Heart left ventricle (tissue), 13 donors: ENCODE measurements around the gene CLRN1.

Source experiments
- CTCF ChIP-seq, 12 donors: fragments of 200-600 bp; sonication (generic) in 4 of 12; IDR thresholded peaks; one replicate each; pipeline versions ENCODE4 v1.5.0 to v1.8.0; 2018 to 2022; ENCODE audit warnings: antibody characterized with exemption in 12 of 12, mild to moderate bottlenecking in 5 of 12
- POLR2A ChIP-seq, 2 donors: fragments of 450-650 bp; IDR thresholded peaks; one replicate each; pipeline ENCODE4 v1.6.1; 2017; ENCODE audit warnings: antibody characterized with exemption in 2 of 2, mild to moderate bottlenecking in 2 of 2, moderate library complexity in 2 of 2
- donor health status: ischemic (EF 13 %, LVEDD 7.1; RV severe dilation, severe dysfunction).
- donor health status: DM: no; HTN: yes; CAD: no.
- donor health status: DM: no; HTN: no; CAD: no.
- donor health status: ischemic (EF 25% LVEDD 6.9; RV normal size, moderate dysfunction).
- donor health status: ischemic (EF 25% LVEDD 5.7; RV mildly dilated, moderate dysfunction).
- donor health status: ischemic (EF 35%, LVEDD 5.7; RV mildly dilated, moderate dysfunction).
- donor health status: nonischemic (EF 11% LVEDD 7.7; RV severe dilation, severe dysfunction).
- donor health status: DM: yes; HTN: yes; CAD: no.
- donor health status: PGD.
- donor health status: ischemic (EF 29% LVEDD 5.4; RV normal size, mild dysfunction).
- donor health status: nonischemic (EF 23%, LVEDD 6.1; RV moderate dilation, normal function).

GRCh38 chr3:150905339-150905738 is 67.2 kb downstream of the CLRN1 start, which contains the start of gene MINDY4B:
- TF ChIP-seq CTCF (IDR thresholded peaks at IDR 0.05) (no peak), POLR2A (IDR thresholded peaks at IDR 0.05) (no peak)
